Activated B cell treated with CpG ODN at 0.5 μM for 24 hours (primary cell): ENCODE data around the gene MDM4. TPM values are rescaled to one million over a fixed set of nuclear protein-coding genes. Genes with fewer than 3 reads are reported as not detected.

Source experiments
- ATAC-seq: fragments of 200-7000 bp; cut with Tn5 transposase; one replicate; pipeline ENCODE4 v1.10.0; 2021; ENCODE audit warnings: low read depth, mild to moderate bottlenecking, moderate library complexity
- CTCF ChIA-PET: fragments of 350-600 bp; sonication (Branson Sonifier 250); formaldehyde crosslinking; loops from one replicate; lab custom pipeline; 2021; ENCODE audit warnings: antibody characterized with exemption; lab: Charles Lee
- POLR2A ChIA-PET: fragments of 350-600 bp; sonication (Branson Sonifier 250); formaldehyde crosslinking; loops from one replicate; lab custom pipeline; 2021; ENCODE audit warnings: antibody characterized with exemption; lab: Charles Lee
- DNase-seq: peaks from one replicate; pipeline ENCODE4 v3.0.0; 2022
- H3K27ac Mint-ChIP-seq: one replicate; pipeline ENCODE4 v1.8.0; 2020; ENCODE audit warnings: mixed read lengths
- H3K27me3 Mint-ChIP-seq: one replicate; pipeline ENCODE4 v1.8.0; 2021; ENCODE audit warnings: mixed read lengths
- H3K36me3 Mint-ChIP-seq: one replicate; pipeline ENCODE4 v1.8.0; 2021; ENCODE audit warnings: low read depth, mixed read lengths
- H3K4me1 Mint-ChIP-seq: one replicate; pipeline ENCODE4 v1.8.0; 2021; ENCODE audit warnings: mixed read lengths
- H3K4me3 Mint-ChIP-seq: one replicate; pipeline ENCODE4 v1.8.0; 2020; ENCODE audit warnings: mild to moderate bottlenecking, mixed read lengths
- H3K9me3 Mint-ChIP-seq: one replicate; pipeline ENCODE4 v1.8.0; 2020; ENCODE audit warnings: mixed read lengths
- CTCF ChIP-seq: fragments of 200-600 bp; IDR thresholded peaks from one replicate; pipeline ENCODE4 v1.8.0; 2022; ENCODE audit warnings: antibody characterized with exemption, mild to moderate bottlenecking
- intact Hi-C: fragments of 100-400 bp; cut with micrococcal nuclease; formaldehyde crosslinking; loops from one replicate; pipeline ENCODE4 v1.15.1; 2024
- total RNA-seq: library from RNA; stranded (reverse); gene quantifications from 2 replicates; pipeline ENCODE4 v1.2.3, GENCODE V29; 2022

MDM4 gene
- total RNA-seq, 1 donor from 2014 or later, result 264 TPM

- Mint-ChIP-seq H3K4me3 (no peak overlapping the region), H3K27me3 (no peaks in the 10 kb centered on the region), H3K9me3 (no peaks in the 10 kb centered on the region), H3K4me1 (peaks cover 69% of the 10 kb centered on the region), H3K27ac (peak overlapping the region; percentile 35), H3K36me3 (peaks cover 13% of the 10 kb centered on the region)
- ChIA-PET CTCF (interaction anchor here (0.6 to 0.9 kb wide), 2 partner anchors 14 to 16 kb away, joined by 3 read pairs; no protein-coding TSS in a partner anchor), POLR2A (no interaction called here)
- ATAC-seq (no peak), DNase-seq (no peak)
- intact Hi-C loops, result loop anchor here (2.0 kb wide), 1 partner anchor 13 kb away; no protein-coding TSS in a partner anchor
- no peak for TF ChIP-seq CTCF
Observed at GRCh38 chr1:204581759-204582158, 65.6 kb downstream of the MDM4 start.

- H3K9me3 Mint-ChIP-seq, result no peaks in the 10 kb centered on the region
- H3K27me3 Mint-ChIP-seq, result no peaks in the 10 kb centered on the region
- intact Hi-C loops, result loop anchor here (2.0 kb wide), 1 partner anchor 15 kb away; no protein-coding TSS in a partner anchor
- CTCF ChIA-PET, result no interaction called here
- no peak for TF ChIP-seq CTCF
- ATAC-seq (no peak), DNase-seq (no peak)
- POLR2A ChIA-PET, result interaction anchor here (0.7 kb wide), 1 partner anchor 1233 kb away, joined by 4 read pairs; the partner anchor contains the start of gene FMOD
- no peak overlapping the region for H3K27ac Mint-ChIP-seq
- H3K36me3 Mint-ChIP-seq, result peaks cover 18% of the 10 kb centered on the region
- H3K4me3 Mint-ChIP-seq, result no peak overlapping the region
- peaks cover 54% of the 10 kb centered on the region for H3K4me1 Mint-ChIP-seq
Observed at GRCh38 chr1:204583909-204584632, 67.9 kb downstream of the MDM4 start.

GRCh38 chr1:204584699-204585372 lies 68.6 kb downstream of the MDM4 start:
- POLR2A ChIA-PET, result interaction anchor here (0.7 kb wide), 1 partner anchor 1234 kb away, joined by 4 read pairs; the partner anchor contains the start of gene FMOD
- intact Hi-C loops, result no loop called here
- Mint-ChIP-seq H3K4me3 (no peak overlapping the region), H3K36me3 (peaks cover 16% of the 10 kb centered on the region), H3K9me3 (no peaks in the 10 kb centered on the region), H3K4me1 (peaks cover 53% of the 10 kb centered on the region), H3K27me3 (no peaks in the 10 kb centered on the region), H3K27ac (peak overlapping the region; percentile 77)
- TF ChIP-seq CTCF, result no peak
- ATAC-seq (peak; percentile 88), DNase-seq (no peak)
- CTCF ChIA-PET, result no interaction called here

- ATAC-seq, result no peak
- intact Hi-C loops, result no loop called here
Observed at GRCh38 chr1:204587621-204588020, 71.4 kb downstream of the MDM4 start.

More at GRCh38 chr1:204587621-204588020, 71.4 kb downstream of the MDM4 start:
- no peak for TF ChIP-seq CTCF
- Mint-ChIP-seq H3K4me3 (no peak overlapping the region), H3K27me3 (no peaks in the 10 kb centered on the region), H3K9me3 (no peaks in the 10 kb centered on the region), H3K27ac (no peak overlapping the region), H3K4me1 (peaks cover 31% of the 10 kb centered on the region), H3K36me3 (peaks cover 9% of the 10 kb centered on the region)
- ChIA-PET CTCF (no interaction called here), POLR2A (no interaction called here)
- DNase-seq, result no peak
